SK-N-SH (cell line): Measurements from ENCODE around the gene LRP5. TPM values are rescaled to one million over a fixed set of nuclear protein-coding genes. Genes with fewer than 3 reads are reported as not detected.

ENCODE experiments used
- CTCF ChIA-PET: fragments of 300-600, 350-600 bp; formaldehyde crosslinking; extraction: SDS; loops from one replicate; lab custom pipeline; 2021; lab: Yijun Ruan, JAX
- POLR2A ChIA-PET: fragments of 350-600 bp; sonication (Branson Sonifier 250); formaldehyde crosslinking; extraction: SDS; loops from one replicate; lab custom pipeline; 2020; ENCODE audit warnings: antibody characterized with exemption, inconsistent platforms; lab: Yijun Ruan, JAX
- DNase-seq: peaks from one replicate; pipeline ENCODE4 v3.0.0; 2012
- H2AFZ ChIP-seq: fragments of 200-600 bp; sonication (generic); 2 replicates; pipeline ENCODE4 v1.8.1; 2016; ENCODE audit warnings: antibody characterized with exemption, mild to moderate bottlenecking, low read depth
- H3F3A ChIP-seq: fragments of 200-600 bp; sonication (generic); replicated peaks from 2 replicates; pipeline ENCODE3; 2016; ENCODE audit warnings: antibody characterized with exemption, mild to moderate bottlenecking; ENCODE audit not compliant: insufficient read depth
- H3K27ac ChIP-seq, 2 experiments: fragments of 200-500 bp in 1 of 2; fragments of 200-600 bp in 1 of 2; sonication (Bioruptor generic) in 1 of 2; sonication (generic), shearing (Covaris generic) in 1 of 2; 2 replicates each; pipeline versions ENCODE4 v1.5.1 to v1.6.1; 2014 to 2016; ENCODE audit warnings: low read depth in 2 of 2, inconsistent platforms in 1 of 2, low read length in 1 of 2, mild to moderate bottlenecking in 1 of 2, mixed read lengths in 1 of 2
- H3K27me3 ChIP-seq: fragments of 200-600 bp; sonication (generic), shearing (Covaris generic); 2 replicates; pipeline ENCODE4 v1.6.1; 2016; ENCODE audit warnings: mixed run types; ENCODE audit not compliant: insufficient read depth
- H3K36me3 ChIP-seq, 2 experiments: fragments of 200-500 bp in 1 of 2; fragments of 200-600 bp in 1 of 2; sonication (Bioruptor generic) in 1 of 2; sonication (generic) in 1 of 2; replicated peaks in 1 of 2; 2 replicates each; pipeline versions ENCODE3 to v1.5.1; 2014 to 2016; ENCODE audit warnings: low read length in 1 of 2, mild to moderate bottlenecking in 1 of 2; ENCODE audit not compliant: insufficient read depth in 2 of 2, control insufficient read depth in 1 of 2
- H3K4me1 ChIP-seq, 2 experiments: fragments of 200-500 bp in 1 of 2; fragments of 200-600 bp in 1 of 2; sonication (Bioruptor generic) in 1 of 2; sonication (generic), shearing (Covaris generic) in 1 of 2; 2 replicates each; pipeline versions ENCODE4 v1.5.1 to v1.6.1; 2014 to 2016; ENCODE audit warnings: low read depth in 1 of 2, low read length in 1 of 2, mixed run types in 1 of 2; ENCODE audit not compliant: insufficient read depth in 2 of 2, control insufficient read depth in 1 of 2
- H3K4me2 ChIP-seq: fragments of 200-600 bp; sonication (generic), shearing (Covaris generic); 2 replicates; pipeline ENCODE4 v1.6.1; 2017; ENCODE audit warnings: mixed run types
- H3K4me3 ChIP-seq, 2 experiments: fragments of 200-500 bp in 1 of 2; fragments of 200-600 bp in 1 of 2; sonication (Bioruptor generic) in 1 of 2; sonication (generic), shearing (Covaris generic) in 1 of 2; 2 replicates each; pipeline versions ENCODE4 v1.5.1 to v1.8.1; 2014 to 2016; ENCODE audit warnings: low read depth in 2 of 2, inconsistent platforms in 1 of 2, low read length in 1 of 2, mild to moderate bottlenecking in 1 of 2, mixed read lengths in 1 of 2, moderate library complexity in 1 of 2
- H3K79me2 ChIP-seq: fragments of 200-600 bp; sonication (generic); 2 replicates; pipeline ENCODE4 v1.8.1; 2017; ENCODE audit warnings: mild to moderate bottlenecking; ENCODE audit not compliant: insufficient read depth
- H3K9ac ChIP-seq: fragments of 200-600 bp; sonication (generic); 2 replicates; pipeline ENCODE4 v1.6.1; 2017; ENCODE audit warnings: mixed run types
- H3K9me2 ChIP-seq: fragments of 200-600 bp; sonication (generic); 2 replicates; pipeline ENCODE4 v1.6.1; 2017; ENCODE audit warnings: mixed run types
- H3K9me3 ChIP-seq: fragments of 200-600 bp; sonication (generic); 2 replicates; pipeline ENCODE4 v1.6.1; 2017; ENCODE audit warnings: mixed run types, mild to moderate bottlenecking, moderate library complexity
- H4K20me1 ChIP-seq: fragments of 200-600 bp; sonication (generic); 2 replicates; pipeline ENCODE4 v1.6.1; 2017; ENCODE audit warnings: mild to moderate bottlenecking, mixed run types; ENCODE audit not compliant: insufficient read depth
- EP300 ChIP-seq, 2 experiments: IDR thresholded peaks; 2 replicates each; pipeline versions ENCODE4 v1.4.0 to v1.6.1; 2012; ENCODE audit warnings: borderline replicate concordance in 1 of 2, low read depth in 1 of 2, low read length in 1 of 2
- EZH2phosphoT487 ChIP-seq: fragments of 200-600 bp; sonication (generic); IDR thresholded peaks from 2 replicates; pipeline ENCODE4 v1.6.1; 2017; ENCODE audit warnings: low read depth, mixed run types, mild to moderate bottlenecking, antibody characterized with exemption, moderate library complexity, borderline replicate concordance
- FOSL2 ChIP-seq: IDR thresholded peaks from 2 replicates; pipeline ENCODE4 v1.4.0; 2012; ENCODE audit warnings: low read depth, mild to moderate bottlenecking, moderate library complexity, borderline replicate concordance
- GATA2 ChIP-seq: sonication (generic); formaldehyde crosslinking; IDR thresholded peaks from 2 replicates; pipeline ENCODE4 v1.5.0; 2020; ENCODE audit warnings: mild to moderate bottlenecking, missing genetic modification reagents
- IRF3 ChIP-seq: fragments of 150-350 bp; IDR thresholded peaks from 2 replicates; pipeline ENCODE4 v1.6.1; 2016; ENCODE audit warnings: mild to moderate bottlenecking, low read depth, low read length
- MXI1 ChIP-seq: IDR thresholded peaks from 2 replicates; pipeline ENCODE4 v1.6.1; 2012; ENCODE audit warnings: mild to moderate bottlenecking, low read depth, low read length, improper control_type of control experiment
- NFIC ChIP-seq: IDR thresholded peaks from 2 replicates; pipeline ENCODE4 v1.4.0; 2012; ENCODE audit warnings: borderline replicate concordance
- PBX3 ChIP-seq: IDR thresholded peaks from 2 replicates; pipeline ENCODE4; 2012
- POLR2AphosphoS5 ChIP-seq: IDR thresholded peaks from 2 replicates; pipeline ENCODE4 v1.6.1; 2012; ENCODE audit warnings: low read depth, low read length
- SIN3A ChIP-seq: IDR thresholded peaks from 2 replicates; pipeline ENCODE4 v1.6.1; 2012; ENCODE audit warnings: low read depth, mild to moderate bottlenecking, low read length, moderate library complexity, borderline replicate concordance
- TCF12 ChIP-seq: IDR thresholded peaks from 2 replicates; pipeline ENCODE4 v1.4.0; 2012
- USF2 ChIP-seq: fragments of 150-350 bp; IDR thresholded peaks from 2 replicates; pipeline ENCODE4 v1.6.1; 2017; ENCODE audit warnings: antibody characterized with exemption, low read length, low read depth, borderline replicate concordance
- YY1 ChIP-seq: IDR thresholded peaks from 2 replicates; pipeline ENCODE4 v1.4.0; 2012; ENCODE audit warnings: low read depth, mild to moderate bottlenecking
- WGBS: methylation state at CpG from one replicate; pipeline ENCODE4 v1.1.6; 2017; ENCODE audit warnings: low lambda C conversion rate; 5-methylcytosine and 5-hydroxymethylcytosine counted together
- polyA plus RNA-seq, 3 experiments: library from polyadenylated mRNA; depleted of rRNA; stranded (reverse); fragments of >200 nt; gene quantifications; 2 replicates each; pipeline ENCODE4 v1.2.3, GENCODE V29; 2012

LRP5 gene
- polyA plus RNA-seq, 1 of the 3 experiments (the other 2 are of a cell fraction) = 15.0 TPM

GRCh38 chr11:68302256-68302655 is 10.1 kb upstream of the LRP5 start:
- WGBS = 94% methylated on average over 5 of the region's 5 CpGs
- Histone ChIP-seq H4K20me1 (no peaks in the 10 kb centered on the region), H3K4me1 (peaks cover 0 to 7% of the 10 kb centered on the region in 2 experiments; a peak in 2 of 4 replicates), H3K9me2 (no peaks in the 10 kb centered on the region), H2AFZ (no peak overlapping the region), H3K4me2 (no peak overlapping the region), H3K4me3 (no peak overlapping the region), H3K27ac (no peak overlapping the region), H3K9me3 (no peaks in the 10 kb centered on the region), H3K79me2 (no peaks in the 10 kb centered on the region), H3K36me3 (no peaks in the 10 kb centered on the region), H3K9ac (no peak overlapping the region), H3F3A (no peaks in the 10 kb centered on the region), H3K27me3 (no peaks in the 10 kb centered on the region)
- DNase-seq = no peak
- CTCF ChIA-PET = interaction anchor here (0.8 to 3.3 kb wide), 3 partner anchors 12 to 45 kb away, joined by 3 to 12 read pairs (median 3); no protein-coding TSS in a partner anchor
- TF ChIP-seq USF2 = no peak
- TF ChIP-seq PBX3 = no peak
- TF ChIP-seq MXI1 = no peak
- TF ChIP-seq POLR2AphosphoS5 = no peak
- TF ChIP-seq FOSL2 = no peak
- no peak for TF ChIP-seq EZH2phosphoT487
- no peak for TF ChIP-seq EP300 (IDR thresholded peaks at IDR 0.05; ENCODE audit: borderline replicate concordance in 1 of 2, low read depth in 1 of 2, low read length in 1 of 2)
- TF ChIP-seq YY1 = no peak
- TF ChIP-seq IRF3 = no peak
- POLR2A ChIA-PET = no interaction called here

GRCh38 chr11:68302670-68303069 is 9.7 kb upstream of the LRP5 start:
- CTCF ChIA-PET = interaction anchor here (0.8 to 3.3 kb wide), 4 partner anchors 11 to 94 kb away, joined by 3 to 12 read pairs (median 3); no protein-coding TSS in a partner anchor
- H3K4me1 ChIP-seq = peaks cover 0 to 7% of the 10 kb centered on the region in 2 experiments; a peak in 2 of 4 replicates
- no peak overlapping the region for H3K4me3 ChIP-seq
- no peaks in the 10 kb centered on the region for H4K20me1 ChIP-seq
- no peak overlapping the region for H3K4me2 ChIP-seq
- 93% methylated on average over 2 of the region's 7 CpGs for WGBS
- no peaks in the 10 kb centered on the region for H3K9me2 ChIP-seq
- peak; percentile 15 for DNase-seq
- H3K79me2 ChIP-seq = no peaks in the 10 kb centered on the region
- H3K27me3 ChIP-seq = no peaks in the 10 kb centered on the region
- H2AFZ ChIP-seq = no peak overlapping the region
- POLR2A ChIA-PET = no interaction called here
- no peaks in the 10 kb centered on the region for H3F3A ChIP-seq
- TF ChIP-seq EZH2phosphoT487 (no peak), NFIC (no peak), SIN3A (no peak), FOSL2 (peak; percentile 29; the same call in 1 of the 2 replicates), TCF12 (peak; percentile 84), GATA2 (CRISPR knock-in tag) (no peak)
- TF ChIP-seq, all 33 proteins: peak for 2
- no peaks in the 10 kb centered on the region for H3K36me3 ChIP-seq
- H3K27ac ChIP-seq = no peak overlapping the region
- H3K9ac ChIP-seq = no peak overlapping the region
- H3K9me3 ChIP-seq = no peaks in the 10 kb centered on the region
